ENCODE data around the gene CBLL1.

The CBLL1 gene

GRCh38 chr7:107712896-107713295, 31.0 kb upstream of the CBLL1 start:
- no peak overlapping the region for H3K4me3 ChIP-seq (ENCODE audit: low read depth in 1 of 2, low read length in 2 of 2)
- H3K9me3 ChIP-seq (ENCODE audit: control insufficient read depth in 1 of 2, low read length in 2 of 2): no peaks in the 10 kb centered on the region
- H3K27me3 ChIP-seq (ENCODE audit: low read depth, low read length): no peaks in the 10 kb centered on the region
- H3K27ac ChIP-seq (ENCODE audit: low read length): no peak overlapping the region
- no peaks in the 10 kb centered on the region for H3K36me3 ChIP-seq (ENCODE audit: control insufficient read depth in 1 of 2, insufficient read depth in 2 of 2, low read length in 2 of 2)
- no peaks in the 10 kb centered on the region for H3K4me1 ChIP-seq (ENCODE audit: control insufficient read depth in 1 of 2, insufficient read depth in 2 of 2, low read length in 2 of 2)

- Histone ChIP-seq H3K4me1 (ENCODE audit: control insufficient read depth in 1 of 2, insufficient read depth in 2 of 2, low read length in 2 of 2) (no peaks in the 10 kb centered on the region), H3K36me3 (ENCODE audit: control insufficient read depth in 1 of 2, insufficient read depth in 2 of 2, low read length in 2 of 2) (no peaks in the 10 kb centered on the region), H3K27ac (ENCODE audit: low read length) (no peak overlapping the region), H3K27me3 (ENCODE audit: low read depth, low read length) (no peaks in the 10 kb centered on the region), H3K4me3 (ENCODE audit: low read depth in 1 of 2, low read length in 2 of 2) (no peak overlapping the region), H3K9me3 (ENCODE audit: control insufficient read depth in 1 of 2, low read length in 2 of 2) (no peaks in the 10 kb centered on the region)
Observed at GRCh38 chr7:107715531-107715930, 28.4 kb upstream of the CBLL1 start.

GRCh38 chr7:107718456-107719193, 25.3 kb upstream of the CBLL1 start:
- no peaks in the 10 kb centered on the region for H3K27me3 ChIP-seq (ENCODE audit: low read depth, low read length)
- no peaks in the 10 kb centered on the region for H3K9me3 ChIP-seq (ENCODE audit: control insufficient read depth in 1 of 2, low read length in 2 of 2)
- H3K4me1 ChIP-seq (ENCODE audit: control insufficient read depth in 1 of 2, insufficient read depth in 2 of 2, low read length in 2 of 2): no peaks in the 10 kb centered on the region
- no peaks in the 10 kb centered on the region for H3K36me3 ChIP-seq (ENCODE audit: control insufficient read depth in 1 of 2, insufficient read depth in 2 of 2, low read length in 2 of 2)
- no peak overlapping the region for H3K4me3 ChIP-seq (ENCODE audit: low read depth in 1 of 2, low read length in 2 of 2)
- no peak overlapping the region for H3K27ac ChIP-seq (ENCODE audit: low read length)

- Histone ChIP-seq H3K27me3 (ENCODE audit: low read depth, low read length) (no peaks in the 10 kb centered on the region), H3K36me3 (ENCODE audit: control insufficient read depth in 1 of 2, insufficient read depth in 2 of 2, low read length in 2 of 2) (no peaks in the 10 kb centered on the region), H3K4me1 (ENCODE audit: control insufficient read depth in 1 of 2, insufficient read depth in 2 of 2, low read length in 2 of 2) (no peaks in the 10 kb centered on the region), H3K27ac (ENCODE audit: low read length) (no peak overlapping the region), H3K9me3 (ENCODE audit: control insufficient read depth in 1 of 2, low read length in 2 of 2) (no peaks in the 10 kb centered on the region), H3K4me3 (ENCODE audit: low read depth in 1 of 2, low read length in 2 of 2) (no peak overlapping the region)
Observed at GRCh38 chr7:107721286-107721685, 22.7 kb upstream of the CBLL1 start.

- H3K27ac ChIP-seq (ENCODE audit: low read length): no peak overlapping the region
- H3K4me3 ChIP-seq (ENCODE audit: low read depth in 1 of 2, low read length in 2 of 2): no peak overlapping the region
- H3K4me1 ChIP-seq (ENCODE audit: control insufficient read depth in 1 of 2, insufficient read depth in 2 of 2, low read length in 2 of 2): no peaks in the 10 kb centered on the region
- H3K27me3 ChIP-seq (ENCODE audit: low read depth, low read length): no peaks in the 10 kb centered on the region
- H3K9me3 ChIP-seq (ENCODE audit: control insufficient read depth in 1 of 2, low read length in 2 of 2): no peaks in the 10 kb centered on the region
- H3K36me3 ChIP-seq (ENCODE audit: control insufficient read depth in 1 of 2, insufficient read depth in 2 of 2, low read length in 2 of 2): no peaks in the 10 kb centered on the region
Observed at GRCh38 chr7:107723255-107723654, 20.7 kb upstream of the CBLL1 start.

GRCh38 chr7:107725138-107725740, 18.7 kb upstream of the CBLL1 start:
- Histone ChIP-seq H3K27me3 (ENCODE audit: low read depth, low read length) (no peaks in the 10 kb centered on the region), H3K36me3 (ENCODE audit: control insufficient read depth in 1 of 2, insufficient read depth in 2 of 2, low read length in 2 of 2) (no peaks in the 10 kb centered on the region), H3K9me3 (ENCODE audit: control insufficient read depth in 1 of 2, low read length in 2 of 2) (no peaks in the 10 kb centered on the region), H3K27ac (ENCODE audit: low read length) (no peak overlapping the region), H3K4me1 (ENCODE audit: control insufficient read depth in 1 of 2, insufficient read depth in 2 of 2, low read length in 2 of 2) (no peaks in the 10 kb centered on the region), H3K4me3 (ENCODE audit: low read depth in 1 of 2, low read length in 2 of 2) (no peak overlapping the region)

- no peaks in the 10 kb centered on the region for H3K9me3 ChIP-seq (ENCODE audit: control insufficient read depth in 1 of 2, low read length in 2 of 2)
- H3K27ac ChIP-seq (ENCODE audit: low read length): no peak overlapping the region
- no peaks in the 10 kb centered on the region for H3K4me1 ChIP-seq (ENCODE audit: control insufficient read depth in 1 of 2, insufficient read depth in 2 of 2, low read length in 2 of 2)
- H3K27me3 ChIP-seq (ENCODE audit: low read depth, low read length): no peaks in the 10 kb centered on the region
- no peaks in the 10 kb centered on the region for H3K36me3 ChIP-seq (ENCODE audit: control insufficient read depth in 1 of 2, insufficient read depth in 2 of 2, low read length in 2 of 2)
- no peak overlapping the region for H3K4me3 ChIP-seq (ENCODE audit: low read depth in 1 of 2, low read length in 2 of 2)
Observed at GRCh38 chr7:107726356-107727130, 17.4 kb upstream of the CBLL1 start.

GRCh38 chr7:107728276-107728675, 15.7 kb upstream of the CBLL1 start:
- no peaks in the 10 kb centered on the region for H3K27me3 ChIP-seq (ENCODE audit: low read depth, low read length)
- H3K36me3 ChIP-seq (ENCODE audit: control insufficient read depth in 1 of 2, insufficient read depth in 2 of 2, low read length in 2 of 2): no peaks in the 10 kb centered on the region
- no peak overlapping the region for H3K27ac ChIP-seq (ENCODE audit: low read length)
- no peaks in the 10 kb centered on the region for H3K9me3 ChIP-seq (ENCODE audit: control insufficient read depth in 1 of 2, low read length in 2 of 2)
- H3K4me1 ChIP-seq (ENCODE audit: control insufficient read depth in 1 of 2, insufficient read depth in 2 of 2, low read length in 2 of 2): no peaks in the 10 kb centered on the region
- no peak overlapping the region for H3K4me3 ChIP-seq (ENCODE audit: low read depth in 1 of 2, low read length in 2 of 2)

GRCh38 chr7:107742678-107743566, 1.0 kb upstream of the CBLL1 start:
- peak overlapping the region; percentile 97 to 99 for H3K4me3 ChIP-seq (ENCODE audit: low read depth in 1 of 2, low read length in 2 of 2)
- H3K27me3 ChIP-seq (ENCODE audit: low read depth, low read length): no peaks in the 10 kb centered on the region
- peaks cover 10 to 37% of the 10 kb centered on the region in 2 donors for H3K4me1 ChIP-seq (ENCODE audit: control insufficient read depth in 1 of 2, insufficient read depth in 2 of 2, low read length in 2 of 2)
- H3K9me3 ChIP-seq (ENCODE audit: control insufficient read depth in 1 of 2, low read length in 2 of 2): no peaks in the 10 kb centered on the region
- no peaks in the 10 kb centered on the region for H3K36me3 ChIP-seq (ENCODE audit: control insufficient read depth in 1 of 2, insufficient read depth in 2 of 2, low read length in 2 of 2)
- H3K27ac ChIP-seq (ENCODE audit: low read length): peak overlapping the region; percentile 98

GRCh38 chr7:107744345-107744750, 406 bp downstream of the CBLL1 start:
- no peaks in the 10 kb centered on the region for H3K9me3 ChIP-seq (ENCODE audit: control insufficient read depth in 1 of 2, low read length in 2 of 2)
- no peaks in the 10 kb centered on the region for H3K27me3 ChIP-seq (ENCODE audit: low read depth, low read length)
- peak overlapping the region; percentile 97 to 99 for H3K4me3 ChIP-seq (ENCODE audit: low read depth in 1 of 2, low read length in 2 of 2)
- peak overlapping the region; percentile 98 for H3K27ac ChIP-seq (ENCODE audit: low read length)
- peaks cover 2 to 4% of the 10 kb centered on the region in 2 donors for H3K36me3 ChIP-seq (ENCODE audit: control insufficient read depth in 1 of 2, insufficient read depth in 2 of 2, low read length in 2 of 2)
- peaks cover 10 to 37% of the 10 kb centered on the region in 2 donors for H3K4me1 ChIP-seq (ENCODE audit: control insufficient read depth in 1 of 2, insufficient read depth in 2 of 2, low read length in 2 of 2)

GRCh38 chr7:107746006-107746405, 2.1 kb downstream of the CBLL1 start:
- no peaks in the 10 kb centered on the region for H3K9me3 ChIP-seq (ENCODE audit: control insufficient read depth in 1 of 2, low read length in 2 of 2)
- H3K4me1 ChIP-seq (ENCODE audit: control insufficient read depth in 1 of 2, insufficient read depth in 2 of 2, low read length in 2 of 2): peaks cover 10 to 37% of the 10 kb centered on the region in 2 donors
- no peaks in the 10 kb centered on the region for H3K27me3 ChIP-seq (ENCODE audit: low read depth, low read length)
- peaks cover 9 to 16% of the 10 kb centered on the region in 2 donors for H3K36me3 ChIP-seq (ENCODE audit: control insufficient read depth in 1 of 2, insufficient read depth in 2 of 2, low read length in 2 of 2)
- H3K27ac ChIP-seq (ENCODE audit: low read length): no peak overlapping the region
- peak overlapping the region in 1 of 2 donors; percentile 99 for H3K4me3 ChIP-seq (ENCODE audit: low read depth in 1 of 2, low read length in 2 of 2)

All from muscle layer of duodenum (tissue), 2 donors.